GM21576 (cell line): ENCODE data around the gene GP9.
"Not testable (repeated sequence)": the region's sequence is repeated elsewhere in the genome, so short reads cannot be mapped to it uniquely, and the experiment has no call there.

Experiments
- ATAC-seq: cut with Tn5 transposase; IDR thresholded peaks from one replicate; pipeline ENCODE4 v1.9.1; 2021; ENCODE audit warnings: mild to moderate bottlenecking, moderate library complexity; ENCODE audit not compliant: unreplicated experiment

The GP9 gene

DNA sequence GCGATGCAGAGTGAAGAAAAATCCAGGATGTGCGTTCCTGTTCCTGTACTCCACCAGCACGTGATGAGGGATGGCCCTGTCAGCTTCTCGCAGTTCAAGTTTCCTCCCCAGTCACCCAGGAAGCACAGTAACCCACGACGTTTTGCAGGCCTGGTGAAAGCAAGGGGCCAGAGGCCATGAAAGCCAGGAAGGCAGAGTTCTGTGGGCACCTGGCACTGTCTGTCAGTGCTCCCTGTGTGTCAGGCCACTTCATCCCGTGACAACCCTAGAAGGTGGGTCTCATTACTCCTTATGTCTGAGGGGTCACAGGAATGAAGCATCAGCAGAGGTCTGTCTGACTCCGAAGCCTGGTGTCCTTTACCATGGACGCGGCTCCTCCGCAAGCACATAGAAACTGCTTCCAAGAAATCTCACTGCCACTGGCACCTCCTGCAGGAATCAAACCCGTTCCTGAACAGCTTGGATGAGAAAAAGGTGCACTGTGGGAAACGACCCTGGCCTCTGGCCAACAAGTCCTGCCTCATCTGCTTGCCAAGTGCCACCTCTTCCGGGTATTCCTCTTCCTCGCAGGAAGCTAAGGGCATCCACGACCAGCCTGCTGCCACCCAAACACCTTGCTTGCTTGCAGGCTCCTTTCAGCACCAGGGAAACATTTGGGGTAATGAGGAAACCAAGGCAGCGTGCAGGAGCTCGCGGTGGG is 46.4 kb downstream of the GP9 start:
- no peak for ATAC-seq

- ATAC-seq, result no peak
These were observed 47.2 kb downstream of the GP9 start for GRCh38 chr3:129107793-129108192.

DNA sequence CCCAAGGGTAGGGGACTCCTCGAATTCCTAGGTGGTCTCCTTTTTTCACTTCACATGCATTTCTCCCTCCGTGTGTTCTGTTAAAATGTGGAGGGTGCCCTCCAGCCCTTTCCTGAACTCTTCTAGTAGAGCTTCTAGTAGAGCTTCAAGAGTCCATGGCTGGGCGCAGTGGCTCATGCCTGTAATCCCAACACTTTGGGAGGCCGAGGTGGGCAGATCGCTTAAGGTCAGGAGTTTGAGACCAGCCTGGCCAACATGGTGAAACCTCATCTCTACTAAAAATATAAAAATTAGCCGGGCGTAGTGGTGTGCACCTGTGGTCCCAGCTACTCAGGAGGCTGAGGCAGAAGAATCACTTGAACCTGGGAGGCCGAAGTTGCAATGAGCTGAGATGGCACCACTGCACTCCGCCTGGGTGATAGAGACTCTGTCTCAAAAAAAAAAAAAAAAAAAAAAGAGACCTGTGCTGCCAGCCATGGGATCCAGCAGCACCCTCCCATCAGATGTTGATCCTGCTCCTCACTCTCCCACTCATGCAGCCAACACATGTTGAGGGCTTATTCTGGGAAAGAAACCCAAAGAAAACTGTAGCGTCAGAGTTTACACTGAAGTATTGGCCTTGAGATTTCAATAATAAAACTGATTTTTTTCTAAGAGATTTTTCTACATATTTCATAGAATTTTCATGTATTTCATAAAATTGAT is 50.6 kb downstream of the GP9 start:
- not testable (repeated sequence) for ATAC-seq
